HG03066 (cell line): ENCODE data around the gene C20orf96.

Experiments
- ATAC-seq: cut with Tn5 transposase; IDR thresholded peaks from one replicate; pipeline ENCODE4 v1.9.1; 2021; ENCODE audit warnings: low read depth; ENCODE audit not compliant: unreplicated experiment

C20orf96 gene

GRCh38 chr20:312866-313265 is 22.3 kb upstream of the C20orf96 start:
- ATAC-seq: no peak

DNA sequence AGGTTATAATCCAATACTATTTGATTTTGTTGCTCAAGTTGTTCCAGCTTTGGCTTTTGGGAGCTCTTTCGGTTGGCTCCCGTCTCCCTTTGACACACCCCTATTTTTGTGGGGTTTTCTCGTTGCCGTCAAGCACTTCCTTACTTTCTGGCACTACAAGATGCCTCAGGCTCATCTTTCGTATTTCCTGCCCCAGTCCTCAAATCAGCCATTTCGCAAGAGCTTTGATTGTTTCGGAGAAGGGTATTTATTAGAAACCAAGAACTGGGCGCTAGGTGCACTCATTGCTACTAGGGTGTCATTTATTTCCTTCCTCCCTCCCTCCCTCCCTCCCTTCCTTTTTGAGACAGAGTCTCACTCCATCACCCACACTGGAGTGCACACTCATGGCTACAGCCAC is 21.5 kb upstream of the C20orf96 start:
- no peak for ATAC-seq

- no peak for ATAC-seq
Observed at GRCh38 chr20:311609-312008, 21.1 kb upstream of the C20orf96 start.

GRCh38 chr20:310645-311044 is 20.1 kb upstream of the C20orf96 start:
- no peak for ATAC-seq

DNA sequence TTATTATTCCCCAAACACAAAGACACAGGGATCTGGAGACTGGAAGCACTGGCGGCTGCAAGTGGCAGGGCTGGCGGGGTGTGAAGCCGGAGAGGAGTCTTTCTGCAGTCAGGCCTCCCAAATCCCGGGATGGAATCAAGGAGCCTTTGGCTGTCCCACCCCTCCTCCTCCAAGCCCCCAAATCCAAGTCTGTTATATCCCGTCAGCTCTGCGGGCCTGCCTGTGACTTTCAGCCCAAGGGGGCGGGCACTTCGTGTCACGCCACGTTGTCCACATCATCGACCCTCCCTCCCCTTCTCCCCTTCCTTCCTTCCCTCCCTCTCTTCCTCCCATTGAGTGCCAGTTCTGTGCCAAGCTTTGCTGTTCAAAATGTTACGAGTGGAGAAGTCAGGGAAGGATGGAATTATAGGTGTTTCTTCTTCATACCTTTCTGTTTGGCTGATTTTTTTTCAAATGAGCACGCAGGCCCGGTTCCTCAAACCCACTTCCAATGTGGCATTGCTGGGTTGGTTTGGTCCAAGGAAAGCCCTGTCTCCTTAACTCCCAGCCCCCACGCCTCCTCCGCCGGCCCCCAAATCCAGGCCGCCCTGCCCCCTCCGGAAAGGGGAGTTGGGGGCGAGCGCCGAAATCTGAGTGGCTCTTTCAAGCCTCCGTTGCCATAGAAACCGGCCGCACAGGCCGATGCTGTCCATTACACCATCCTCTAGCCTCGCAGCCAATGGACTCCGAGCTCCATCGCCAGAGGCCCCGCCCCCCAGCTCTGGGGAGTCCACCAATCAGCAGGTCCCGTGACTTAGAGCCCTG is 19.5 kb upstream of the C20orf96 start:
- peak; percentile 99 for ATAC-seq

- ATAC-seq: no peak
Observed at GRCh38 chr20:309306-309840, 18.8 kb upstream of the C20orf96 start.

GRCh38 chr20:308427-309038 is 18.0 kb upstream of the C20orf96 start:
- ATAC-seq: no peak

DNA sequence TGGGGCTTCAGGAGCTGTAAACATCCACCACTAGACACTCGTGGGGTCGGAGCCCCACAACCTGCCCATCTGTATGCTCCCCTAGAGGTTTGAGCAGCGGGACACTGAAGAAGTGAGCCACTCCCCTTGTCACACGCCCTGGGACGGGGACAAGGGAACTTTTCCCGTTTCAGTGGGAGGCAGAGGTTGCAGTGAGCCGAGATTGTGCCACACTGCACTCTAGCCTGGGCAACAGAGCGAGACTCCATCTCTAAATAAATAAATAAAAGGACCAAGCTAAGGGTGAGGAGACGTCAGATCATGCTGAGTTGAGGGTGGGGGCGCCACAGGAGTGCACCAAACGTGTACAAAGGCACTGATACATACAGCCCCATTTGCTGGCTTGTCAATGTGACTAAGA is 15.2 kb upstream of the C20orf96 start:
- no peak for ATAC-seq

DNA sequence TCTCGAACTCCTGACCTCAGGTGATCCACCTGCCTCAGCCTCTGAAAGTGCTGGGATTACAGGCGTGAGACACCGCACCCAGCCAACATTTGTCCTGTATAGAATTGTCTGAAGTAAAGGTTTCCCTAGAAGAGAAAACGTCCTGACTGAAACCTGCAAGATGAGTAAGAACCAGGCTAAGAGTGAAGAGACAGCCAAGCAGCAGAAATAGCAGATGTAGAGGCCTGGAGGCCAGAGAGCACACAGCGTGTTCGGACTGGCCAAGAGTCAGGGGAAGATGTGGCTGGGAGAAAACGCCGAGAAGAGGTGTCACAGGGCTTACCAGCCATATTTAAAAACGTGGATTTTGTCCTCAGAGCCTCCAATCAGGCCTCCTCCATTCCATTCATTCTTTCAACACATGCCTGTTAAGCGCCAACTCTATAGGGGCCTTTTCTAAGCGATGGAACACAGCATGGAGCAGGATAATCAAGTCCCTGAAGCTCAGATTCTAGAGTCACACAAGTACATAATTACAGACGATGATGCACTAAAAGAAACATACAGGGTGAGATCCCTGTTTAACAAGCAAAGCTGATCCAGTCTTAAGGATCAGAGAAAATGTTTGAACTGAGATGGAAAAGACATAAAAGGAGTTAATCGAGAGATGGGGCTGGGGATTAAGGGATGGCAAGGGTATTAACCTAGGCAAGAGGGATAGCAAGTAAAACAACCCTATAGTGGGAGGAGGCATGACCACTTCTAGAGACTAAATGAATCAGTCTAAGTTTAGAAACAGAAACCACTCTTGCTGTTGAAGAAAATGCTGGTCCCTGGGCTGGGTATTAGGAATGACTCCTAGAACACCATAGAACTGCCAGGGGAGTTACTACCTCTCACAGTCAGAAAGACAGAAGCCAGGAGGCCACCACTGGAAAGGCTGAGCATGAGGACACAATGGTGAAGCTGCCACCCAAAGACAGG is 11.6 kb upstream of the C20orf96 start:
- no peak for ATAC-seq

- no peak for ATAC-seq
Observed at GRCh38 chr20:300345-300990, 9.9 kb upstream of the C20orf96 start.

GRCh38 chr20:298776-299391 is 8.3 kb upstream of the C20orf96 start:
- no peak for ATAC-seq

- peak; percentile 23 for ATAC-seq
Observed at GRCh38 chr20:297925-298775, 7.6 kb upstream of the C20orf96 start.

- peak; percentile 75 for ATAC-seq
Observed at GRCh38 chr20:297098-297924, 6.8 kb upstream of the C20orf96 start, which contains the start of gene ZCCHC3. Gene ZCCHC3 (plus strand): TSS chr20:297570. CDS start chr20:297587, 17 bp downstream.

DNA sequence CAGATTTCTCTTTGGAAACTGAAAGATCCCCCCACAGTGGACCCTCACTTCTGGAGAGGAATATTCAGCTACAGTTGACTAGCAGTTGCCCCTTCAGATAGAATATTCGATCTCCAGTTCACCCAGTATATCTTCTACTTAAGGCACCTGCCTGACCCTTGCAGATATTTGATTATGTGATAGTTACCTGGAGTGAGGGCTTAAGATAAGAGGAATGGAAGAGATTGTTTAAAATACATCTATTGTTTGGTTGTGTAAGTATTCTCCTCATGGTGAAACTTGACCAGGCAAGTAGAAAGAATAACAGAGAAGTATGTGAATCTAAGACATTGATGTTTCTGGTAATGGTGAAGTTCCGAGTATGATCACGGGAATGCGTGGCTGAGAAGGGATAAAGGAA is 5.3 kb upstream of the C20orf96 start:
- ATAC-seq: no peak

GRCh38 chr20:294602-295001 is 4.1 kb upstream of the C20orf96 start:
- no peak for ATAC-seq

GRCh38 chr20:289693-290083 is 862 bp downstream of the C20orf96 start:
- ATAC-seq: no peak

DNA sequence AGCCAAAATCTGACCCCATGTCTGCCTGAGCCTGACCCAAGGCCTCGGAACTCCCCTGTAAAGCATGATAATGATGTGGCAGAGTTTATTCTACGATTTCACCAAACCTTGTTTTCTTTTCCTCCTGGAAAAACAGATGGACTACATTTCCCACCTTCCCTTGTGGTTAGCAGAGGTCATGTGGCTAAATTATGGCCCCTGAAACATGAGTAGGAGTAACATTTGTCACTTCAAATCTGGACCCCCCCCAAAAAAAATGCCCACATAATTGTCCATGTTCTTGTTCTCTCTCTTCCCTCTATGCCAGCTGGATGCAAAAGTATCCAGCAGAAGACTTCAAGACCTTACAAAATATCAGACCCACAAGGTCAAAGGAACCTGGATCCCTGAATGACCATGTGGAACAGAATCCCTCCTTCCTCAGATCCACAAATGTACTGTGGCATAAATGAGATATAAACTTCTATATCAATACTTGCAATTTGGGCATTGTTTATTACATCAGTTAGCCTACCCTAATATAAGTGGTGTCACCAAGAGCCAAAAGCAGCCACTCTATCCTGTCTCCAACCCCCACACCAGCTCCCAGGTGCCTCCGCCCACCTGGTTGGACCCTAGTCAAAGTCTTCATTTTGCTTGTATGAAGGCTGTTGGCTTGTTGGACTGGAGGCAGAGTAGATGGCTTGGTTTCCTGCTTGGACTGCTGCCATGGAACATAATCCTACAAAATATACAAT is 1.4 kb downstream of the C20orf96 start:
- ATAC-seq: no peak
